ENCODE results near the gene FN3K.

DNA sequence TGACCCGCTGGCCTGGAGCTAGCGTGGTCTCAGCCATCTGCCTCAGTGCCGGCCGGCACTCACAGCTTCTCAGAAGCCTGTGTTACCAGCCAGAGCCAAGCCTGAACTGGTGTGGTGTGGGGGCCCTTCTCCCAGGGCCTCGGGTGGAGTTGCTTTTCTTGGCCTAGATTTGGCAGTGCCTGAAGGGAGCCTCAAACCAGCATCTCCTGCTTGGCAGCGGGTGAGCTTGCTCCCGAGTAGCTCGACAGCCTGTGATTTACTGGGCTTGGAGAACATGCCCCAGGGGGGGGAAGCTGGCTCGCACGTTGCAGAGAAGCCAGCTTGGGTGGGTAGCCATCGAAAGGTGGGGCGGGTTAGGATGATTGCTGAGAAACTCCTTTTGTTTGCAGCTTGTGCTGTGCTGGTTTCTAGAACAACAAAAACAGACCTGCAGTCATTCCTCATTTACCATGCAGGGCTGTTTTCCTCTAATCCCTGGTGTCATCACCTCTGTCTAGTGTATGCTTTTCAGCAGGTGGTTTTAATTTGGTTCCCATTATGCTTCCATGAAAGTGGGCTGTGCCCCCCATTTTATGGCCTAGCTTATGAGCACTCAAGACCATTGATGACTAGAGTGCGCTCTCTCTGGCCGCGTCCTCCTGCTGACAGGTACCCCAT is 58.7 kb downstream of the FN3K start:
- TF ChIP-seq GABPA (IDR thresholded peaks at IDR 0.05; ENCODE audit: borderline replicate concordance, insufficient read depth, low read length), result no peak
- TF ChIP-seq HDAC6 (IDR thresholded peaks at IDR 0.05; ENCODE audit: low read depth, low read length), result no peak
- no peak for TF ChIP-seq GTF2F1 (IDR thresholded peaks at IDR 0.05; ENCODE audit: borderline replicate concordance, low read depth, low read length)
- no peak for TF ChIP-seq POLR2A (IDR thresholded peaks at IDR 0.05; ENCODE audit: control extremely low read depth in 1 of 2, low read depth in 2 of 2, low read length in 2 of 2)
- TF ChIP-seq EGR1 (IDR thresholded peaks at IDR 0.05; ENCODE audit: borderline replicate concordance, low read depth, low read length), result no peak
- TF ChIP-seq, protein P1, sequence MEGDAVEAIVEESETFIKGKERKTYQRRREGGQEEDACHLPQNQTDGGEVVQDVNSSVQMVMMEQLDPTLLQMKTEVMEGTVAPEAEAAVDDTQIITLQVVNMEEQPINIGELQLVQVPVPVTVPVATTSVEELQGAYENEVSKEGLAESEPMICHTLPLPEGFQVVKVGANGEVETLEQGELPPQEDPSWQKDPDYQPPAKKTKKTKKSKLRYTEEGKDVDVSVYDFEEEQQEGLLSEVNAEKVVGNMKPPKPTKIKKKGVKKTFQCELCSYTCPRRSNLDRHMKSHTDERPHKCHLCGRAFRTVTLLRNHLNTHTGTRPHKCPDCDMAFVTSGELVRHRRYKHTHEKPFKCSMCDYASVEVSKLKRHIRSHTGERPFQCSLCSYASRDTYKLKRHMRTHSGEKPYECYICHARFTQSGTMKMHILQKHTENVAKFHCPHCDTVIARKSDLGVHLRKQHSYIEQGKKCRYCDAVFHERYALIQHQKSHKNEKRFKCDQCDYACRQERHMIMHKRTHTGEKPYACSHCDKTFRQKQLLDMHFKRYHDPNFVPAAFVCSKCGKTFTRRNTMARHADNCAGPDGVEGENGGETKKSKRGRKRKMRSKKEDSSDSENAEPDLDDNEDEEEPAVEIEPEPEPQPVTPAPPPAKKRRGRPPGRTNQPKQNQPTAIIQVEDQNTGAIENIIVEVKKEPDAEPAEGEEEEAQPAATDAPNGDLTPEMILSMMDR (IDR thresholded peaks at IDR 0.05; ENCODE audit: control extremely low read depth in 1 of 3, insufficient read depth in 1 of 3, low read depth in 1 of 3, low read length in 3 of 3), result no peak
- no peak for TF ChIP-seq RNF2 (IDR thresholded peaks at IDR 0.05; ENCODE audit: borderline replicate concordance, low read depth, low read length, missing control alignments, poor library complexity, severe bottlenecking)
- TF ChIP-seq CEBPB (IDR thresholded peaks at IDR 0.05; ENCODE audit: low read depth, low read length), result no peak
- no peak for TF ChIP-seq CHD2 (IDR thresholded peaks at IDR 0.05; ENCODE audit: low read length)
- no peak for TF ChIP-seq JUN (IDR thresholded peaks at IDR 0.05; ENCODE audit: low read depth, low read length)

Measured in H1 (cell line).